K562 (cell line): ENCODE results near the gene PDZK1. TPM values are rescaled to one million over a fixed set of nuclear protein-coding genes. Genes with fewer than 3 reads are reported as not detected.

Source experiments
- ATF1 ChIP-seq, 2 experiments: fragments of 450-650 bp in 1 of 2; IDR thresholded peaks; 2 replicates each; pipeline ENCODE4 v1.6.1; 2016; ENCODE audit warnings: missing compliant biosample characterization in 1 of 2, missing genetic modification characterization in 1 of 2
- ATF6 ChIP-seq: sonication (generic); formaldehyde crosslinking; IDR thresholded peaks from 2 replicates; pipeline ENCODE4 v1.4.0; 2020; ENCODE audit warnings: mild to moderate bottlenecking, missing genetic modification reagents
- CC2D1A ChIP-seq: fragments of 450-650 bp; IDR thresholded peaks from 2 replicates; pipeline ENCODE4 v1.6.1; 2017; ENCODE audit warnings: mild to moderate bottlenecking
- CEBPG ChIP-seq, 3 experiments: fragments of 200-800 bp in 1 of 3; sonication (Bioruptor generic) in 1 of 3; sonication (generic) in 1 of 3; formaldehyde crosslinking in 1 of 3; IDR thresholded peaks in 2 of 3; conservative IDR thresholded peaks in 1 of 3; 2 replicates each; pipeline versions ENCODE4 v1.6.1 to v1.8.0; 2016 to 2022; ENCODE audit warnings: missing compliant biosample characterization in 2 of 3, missing genetic modification characterization in 2 of 3, mild to moderate bottlenecking in 1 of 3, missing genetic modification reagents in 1 of 3
- CTBP1 ChIP-seq: fragments of 450-650 bp; IDR thresholded peaks from 2 replicates; pipeline ENCODE4 v1.6.1; 2016; ENCODE audit warnings: borderline replicate concordance
- ESRRA ChIP-seq: fragments of 450-650 bp; IDR thresholded peaks from 2 replicates; pipeline ENCODE4 v1.6.1; 2014; ENCODE audit warnings: low read depth, mild to moderate bottlenecking, moderate library complexity, borderline replicate concordance
- FOXP1 ChIP-seq: sonication (generic); formaldehyde crosslinking; IDR thresholded peaks from 2 replicates; pipeline ENCODE4 v1.8.0; 2022; ENCODE audit warnings: mild to moderate bottlenecking, missing genetic modification reagents
- GMEB1 ChIP-seq: fragments of 250-450 bp; sonication (Bioruptor Pico); IDR thresholded peaks from 2 replicates; pipeline ENCODE4 v1.4.0; 2020; ENCODE audit warnings: mild to moderate bottlenecking
- HCFC1 ChIP-seq: IDR thresholded peaks from 2 replicates; pipeline ENCODE4 v1.6.1; 2012; ENCODE audit warnings: low read depth, low read length, improper control_type of control experiment
- KDM2B ChIP-seq: fragments of 250-450 bp; sonication (Bioruptor Pico); IDR thresholded peaks from 2 replicates; pipeline ENCODE4 v1.8.0; 2021; ENCODE audit warnings: mild to moderate bottlenecking, moderate library complexity
- KDM4B ChIP-seq, 2 experiments: fragments of 450-650 bp in 1 of 2; sonication (generic) in 1 of 2; IDR thresholded peaks; 2 replicates each; pipeline ENCODE4 v1.6.1; 2016 to 2017; ENCODE audit warnings: borderline replicate concordance in 2 of 2, antibody characterized with exemption in 1 of 2, low read depth in 1 of 2, mild to moderate bottlenecking in 1 of 2
- NBN ChIP-seq: fragments of 450-650 bp; IDR thresholded peaks from 2 replicates; pipeline ENCODE4 v1.6.1; 2016; ENCODE audit warnings: low read depth, mild to moderate bottlenecking
- POLR2G ChIP-seq: fragments of 200-400 bp; formaldehyde crosslinking; IDR thresholded peaks from 2 replicates; pipeline ENCODE4 v1.6.1; 2017; ENCODE audit warnings: low read depth, mild to moderate bottlenecking, antibody characterized with exemption, low read length, moderate library complexity
- PRMT5 ChIP-seq: sonication (generic); formaldehyde crosslinking; IDR thresholded peaks from 2 replicates; pipeline ENCODE4 v1.5.0; 2020; ENCODE audit warnings: missing genetic modification reagents
- RAD21 ChIP-seq, 2 experiments: fragments of 250-450 bp in 1 of 2; fragments of 450-650 bp in 1 of 2; sonication (Bioruptor Pico) in 1 of 2; formaldehyde crosslinking in 1 of 2; IDR thresholded peaks in 1 of 2; conservative IDR thresholded peaks in 1 of 2; 2 replicates each; pipeline versions ENCODE4 v1.4.0 to v1.8.0; 2020 to 2022; ENCODE audit warnings: mild to moderate bottlenecking in 2 of 2, moderate library complexity in 1 of 2
- SMARCA5 ChIP-seq: fragments of 450-650 bp; IDR thresholded peaks from 2 replicates; pipeline ENCODE4 v1.6.1; 2016
- THRA ChIP-seq: fragments of 450-650 bp; IDR thresholded peaks from 2 replicates; pipeline ENCODE4 v1.6.1; 2017; ENCODE audit warnings: mild to moderate bottlenecking, moderate library complexity
- ZBTB7A ChIP-seq: IDR thresholded peaks from 2 replicates; pipeline ENCODE4 v1.6.1; 2011; ENCODE audit warnings: low read depth, mild to moderate bottlenecking, low read length, moderate library complexity, borderline replicate concordance; ENCODE audit not compliant: control insufficient read depth
- ZC3H8 ChIP-seq: fragments of 450-650 bp; IDR thresholded peaks from 2 replicates; pipeline ENCODE4 v1.6.1; 2017
- ZNF3 ChIP-seq: fragments of 250-450 bp; sonication (Bioruptor Pico); IDR thresholded peaks from 2 replicates; pipeline ENCODE4 v1.5.0; 2021; ENCODE audit warnings: mild to moderate bottlenecking, moderate library complexity
- polyA plus RNA-seq, 8 experiments: library from polyadenylated mRNA; depleted of rRNA in 4 of 8; stranded (reverse) in 5 of 8; unstranded in 3 of 8; fragments of >200 nt; fragmentation: Nextera tagmentation in 2 of 8; fragmentation: Illumina TruSeq in 1 of 8; extraction: Ambion mirVana in 2 of 8; extraction: Trizol in 1 of 8; gene quantifications; 2 replicates each; pipeline versions ENCODE4 v1.2.1 to v1.2.3, GENCODE V29; 2011 to 2014; ENCODE audit warnings: inconsistent platforms in 1 of 8, missing spikeins in 1 of 8
- total RNA-seq, 7 experiments: library from RNA; depleted of rRNA in 6 of 7; stranded (reverse); fragments of >200 nt in 6 of 7; fragmentation: Illumina TruSeq in 2 of 7; extraction: Trizol in 2 of 7; gene quantifications; 2 replicates each; pipeline versions ENCODE4 v1.2.1 to v1.2.3, GENCODE V29; 2011 to 2021; ENCODE audit warnings: low replicate concordance in 1 of 7
- TF ChIP-seq, protein P1 (sequence below): sonication (generic); formaldehyde crosslinking; IDR thresholded peaks from 2 replicates; pipeline ENCODE4 v1.8.0; 2022; ENCODE audit warnings: missing genetic modification reagents, mild to moderate bottlenecking, moderate library complexity, borderline replicate concordance

Gene PDZK1
- total and polyA plus RNA-seq, 9 of the 15 experiments (the other 6 are each of a cell fraction or from before 2014, with no cell fraction given): 0.04 to 0.22 (median 0.16) TPM; not detected in 2

DNA sequence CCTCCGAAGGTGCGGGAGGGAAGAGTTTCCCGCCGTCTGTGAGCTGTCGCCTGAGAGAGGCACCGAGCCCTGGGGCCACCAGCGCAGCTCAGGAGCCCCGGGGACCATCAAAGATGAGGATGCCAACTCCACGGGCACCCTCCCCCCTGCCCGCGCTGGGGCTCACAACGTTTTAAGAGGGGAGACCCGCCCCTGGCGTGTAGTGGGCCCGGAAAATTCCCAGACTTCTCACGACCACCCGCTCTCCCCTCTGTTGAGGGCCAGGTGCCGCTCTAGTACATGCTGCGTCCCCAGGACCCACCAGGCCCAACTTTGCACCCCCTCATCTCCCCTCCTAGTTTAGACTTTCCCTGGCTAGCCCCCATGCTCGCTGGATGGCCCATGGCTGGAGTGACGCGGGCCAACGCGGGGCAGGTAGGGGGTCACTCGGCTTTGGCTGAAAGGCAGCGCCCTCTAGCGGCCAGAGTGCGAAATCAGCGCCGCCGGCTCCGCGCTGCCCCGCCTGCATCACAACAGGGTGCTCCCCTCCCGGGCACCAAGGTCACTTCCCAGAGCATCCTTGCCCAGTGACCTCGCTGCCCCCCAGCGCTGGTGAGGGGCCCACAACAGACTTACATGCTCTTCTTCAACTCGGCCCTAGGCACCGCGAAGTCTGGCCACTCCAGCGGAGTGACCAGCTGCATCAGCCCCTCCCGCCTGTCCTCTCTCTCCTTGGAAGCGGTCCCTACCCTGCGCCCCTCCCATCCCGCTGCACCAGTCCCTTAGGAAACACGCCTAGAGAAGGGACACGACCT lies 13.9 kb upstream of the PDZK1 start (continued):
- TF ChIP-seq SMARCA5 (no peak), KDM4B (IDR thresholded peaks at IDR 0.05; ENCODE audit: borderline replicate concordance in 2 of 2, low read depth in 1 of 2) (no peak), HCFC1 (0 out of 2 replicates have a peak, but pooled peaks have one; percentile 10), ZC3H8 (no peak), KDM2B (no peak), GMEB1 (CRISPR knock-in tag) (no peak), CC2D1A (0 out of 2 replicates have a peak, but pooled peaks have one; percentile 28), FOXP1 (CRISPR knock-in tag) (0 out of 2 replicates have a peak, but pooled peaks have one; percentile 27), CTBP1 (peak; percentile 72; the same call in 1 of the 2 replicates), ZNF3 (no peak), ESRRA (peak; percentile 74), POLR2G (0 out of 2 replicates have a peak, but pooled peaks have one; percentile 15), THRA (no peak), PRMT5 (no peak), ATF1 (CRISPR knock-in tag; IDR thresholded peaks at IDR 0.05) (no peak), ATF1 (tag; IDR thresholded peaks at IDR 0.05) (peak; percentile 65; the same call in 1 of the 2 replicates), ATF6 (CRISPR knock-in tag) (no peak), CEBPG (CRISPR knock-in tag; IDR thresholded peaks at IDR 0.05) (0 out of 2 replicates have a peak, but pooled peaks have one; percentile 11), CEBPG (tag; conservative IDR thresholded peaks at IDR 0.05 in 1 of 2, IDR thresholded peaks at IDR 0.05 in 1 of 2) (no peak), ZBTB7A (peak; percentile 34; the same call in 1 of the 2 replicates), NBN (no peak), RAD21 (CRISPR knock-in tag; conservative IDR thresholded peaks at IDR 0.05 in 1 of 2, IDR thresholded peaks at IDR 0.05 in 1 of 2) (peak; percentile 81 to 92)
- TF ChIP-seq, protein P1, sequence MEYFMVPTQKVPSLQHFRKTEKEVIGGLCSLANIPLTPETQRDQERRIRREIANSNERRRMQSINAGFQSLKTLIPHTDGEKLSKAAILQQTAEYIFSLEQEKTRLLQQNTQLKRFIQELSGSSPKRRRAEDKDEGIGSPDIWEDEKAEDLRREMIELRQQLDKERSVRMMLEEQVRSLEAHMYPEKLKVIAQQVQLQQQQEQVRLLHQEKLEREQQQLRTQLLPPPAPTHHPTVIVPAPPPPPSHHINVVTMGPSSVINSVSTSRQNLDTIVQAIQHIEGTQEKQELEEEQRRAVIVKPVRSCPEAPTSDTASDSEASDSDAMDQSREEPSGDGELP (CRISPR knock-in tag): 0 out of 2 replicates have a peak, but pooled peaks have one; percentile 17
